ENCODE measurements around the gene PAPOLG. TPM values are rescaled to one million over a fixed set of nuclear protein-coding genes. Genes with fewer than 3 reads are reported as not detected.

Gene PAPOLG
- total and polyA plus RNA-seq, 2 of the 13 experiments (the other 11 are each of a cell fraction or from before 2014, with no cell fraction given): 10.1 to 10.4 TPM

DNA sequence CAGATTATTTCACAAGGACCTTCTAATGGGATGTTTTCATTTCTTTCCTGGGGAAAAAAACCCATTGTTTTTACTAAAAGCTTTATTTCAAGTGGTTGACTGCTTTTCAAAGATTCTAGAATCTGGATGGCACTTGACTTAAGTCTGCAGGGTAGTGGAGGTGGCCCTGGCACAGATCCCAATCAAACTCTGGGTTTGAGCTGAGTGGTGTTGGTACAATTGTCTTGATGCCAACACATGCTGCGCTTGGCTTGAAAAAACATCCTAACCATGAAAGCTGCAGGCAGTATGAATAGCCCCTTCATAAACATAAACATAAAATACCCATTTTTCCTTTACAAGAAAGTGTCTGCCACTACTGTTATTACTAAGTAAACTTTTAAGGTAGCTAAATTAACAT, 3.6 kb downstream of the PAPOLG start:
- no peak overlapping the region for H3K27ac ChIP-seq (ENCODE audit: extremely low read length, insufficient read depth, low read length)
- peaks cover 29% of the 10 kb centered on the region for H3K4me1 ChIP-seq (ENCODE audit: insufficient read depth, low read length)
- no peaks in the 10 kb centered on the region; a peak in 1 of 5 replicates for H3K27me3 ChIP-seq (ENCODE audit: control insufficient read depth in 1 of 2, insufficient read depth in 2 of 2, low read length in 2 of 2)
- H3K79me2 ChIP-seq (ENCODE audit: insufficient read depth, low read length): peaks cover 25% of the 10 kb centered on the region
- H3K4me3 ChIP-seq (replicated peaks in 1 of 3; ENCODE audit: insufficient read depth in 1 of 3, low read depth in 2 of 3, low read length in 3 of 3): no peak overlapping the region
- 100% methylated on average over 1 of the region's 1 CpG for WGBS (ENCODE audit: low lambda C conversion rate)
- POLR2A ChIA-PET: no interaction called here
- H2AFZ ChIP-seq (ENCODE audit: low read length): no peak overlapping the region
- CTCF ChIA-PET (ENCODE audit: low intra/inter-chr PET ratio, low total read pairs): no interaction called here
- H3K4me2 ChIP-seq (ENCODE audit: low read depth, low read length): no peak overlapping the region
- no TSS peak for BruUV-seq (replicated peaks)
- H3K9ac ChIP-seq (ENCODE audit: insufficient read depth, low read depth, low read length): no peak overlapping the region
- FAIRE-seq (no peak), ATAC-seq (no peak), DNase-seq (ENCODE audit: low spot score) (no peak)
- intact Hi-C loops (cut with micrococcal nuclease; ENCODE audit: unreplicated experiment) (no loop called here), in situ Hi-C loops (cut with HindIII; ENCODE audit: extremely low pct_ligation_motif_present, low pct_unique_long_range_greater_than_20kb) (no loop called here)
- peaks cover 7 to 41% of the 10 kb centered on the region in 2 experiments for H3K36me3 ChIP-seq (replicated peaks in 1 of 2; ENCODE audit: control insufficient read depth in 1 of 2, insufficient read depth in 2 of 2, low read length in 2 of 2)
- H4K20me1 ChIP-seq (ENCODE audit: insufficient read depth, low read length): no peaks in the 10 kb centered on the region
- TF ChIP-seq NFIB (CRISPR knock-in tag; IDR thresholded peaks at IDR 0.05; ENCODE audit: borderline replicate concordance) (no peak), PHB2 (IDR thresholded peaks at IDR 0.05; ENCODE audit: partially characterized antibody) (no peak), STAT5B (CRISPR knock-in tag; IDR thresholded peaks at IDR 0.05) (no peak)
- no peaks in the 10 kb centered on the region for H3K9me3 ChIP-seq (ENCODE audit: low read length)

DNA sequence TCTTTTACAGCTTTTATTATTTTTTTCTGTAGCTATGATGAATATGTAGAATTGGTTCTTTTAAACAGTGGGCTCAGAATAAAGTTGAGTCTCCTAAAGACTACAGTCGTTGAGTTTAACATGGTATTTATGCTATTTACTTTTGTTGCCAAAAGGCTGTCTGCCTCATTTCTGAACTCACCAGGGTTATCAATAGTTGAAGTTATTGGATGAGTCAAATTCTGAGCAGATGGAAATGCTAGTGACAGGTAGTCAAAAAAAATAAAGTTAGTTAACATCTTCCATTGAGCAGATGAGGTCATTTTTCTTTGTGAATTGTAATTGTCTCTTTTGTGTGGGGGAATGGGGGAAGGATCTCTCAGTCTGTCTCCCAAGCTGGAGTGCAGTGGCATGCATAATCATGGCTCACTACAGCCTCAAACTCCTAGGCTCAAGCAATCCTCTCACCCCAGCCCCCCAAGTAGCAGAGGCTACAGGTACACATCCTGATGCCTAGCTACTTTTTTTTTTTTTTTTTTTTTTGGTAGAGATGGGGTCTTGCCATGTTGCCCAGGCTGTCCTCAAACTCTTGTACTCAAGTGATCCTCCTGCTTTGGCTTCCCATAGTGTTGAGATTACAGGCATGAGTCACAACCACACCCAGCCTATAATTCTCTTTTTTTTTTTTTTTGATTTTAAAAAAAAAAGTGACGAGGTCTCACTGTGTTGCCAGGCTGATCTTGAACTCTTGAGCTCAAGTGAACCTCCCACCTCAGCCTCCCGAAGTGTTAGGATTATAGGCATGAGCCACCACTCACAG, 8.9 kb downstream of the PAPOLG start:
- POLR2A ChIA-PET: interaction anchor here (1.2 kb wide), 1 partner anchor 9 kb away, joined by 3 read pairs; the partner anchor contains the start of gene PAPOLG

More for the DNA sequence above, 8.9 kb downstream of the PAPOLG start:
- ATAC-seq: no peak
- no TSS peak for BruUV-seq (replicated peaks)
- H3K27ac ChIP-seq (ENCODE audit: extremely low read length, insufficient read depth, low read length): no peak overlapping the region
- intact Hi-C loops (cut with micrococcal nuclease; ENCODE audit: unreplicated experiment) (no loop called here), in situ Hi-C loops (cut with HindIII; ENCODE audit: extremely low pct_ligation_motif_present, low pct_unique_long_range_greater_than_20kb) (no loop called here)
- peaks cover 30 to 86% of the 10 kb centered on the region in 2 experiments for H3K36me3 ChIP-seq (replicated peaks in 1 of 2; ENCODE audit: control insufficient read depth in 1 of 2, insufficient read depth in 2 of 2, low read length in 2 of 2)
- H3K27me3 ChIP-seq (ENCODE audit: control insufficient read depth in 1 of 2, insufficient read depth in 2 of 2, low read length in 2 of 2): no peaks in the 10 kb centered on the region
- H3K4me3 ChIP-seq (replicated peaks in 1 of 3; ENCODE audit: insufficient read depth in 1 of 3, low read depth in 2 of 3, low read length in 3 of 3): no peak overlapping the region
- FAIRE-seq: no peak
- TF ChIP-seq WIZ (CRISPR knock-in tag; IDR thresholded peaks at IDR 0.05) (no peak), SMYD3 (CRISPR knock-in tag; IDR thresholded peaks at IDR 0.05) (no peak), HNRNPL (IDR thresholded peaks at IDR 0.05; ENCODE audit: low read depth, low read length) (no peak), ZNF292 (CRISPR knock-in tag; IDR thresholded peaks at IDR 0.05; ENCODE audit: borderline replicate concordance, low read depth) (no peak), ATF7-NPFF (CRISPR knock-in tag; IDR thresholded peaks at IDR 0.05; ENCODE audit: low read depth) (no peak), ZNF354B (CRISPR knock-in tag; IDR thresholded peaks at IDR 0.05) (no peak), ZZZ3 (CRISPR knock-in tag; IDR thresholded peaks at IDR 0.05; ENCODE audit: borderline replicate concordance) (no peak), BHLHE40 (IDR thresholded peaks at IDR 0.05; ENCODE audit: low read length) (no peak), GATAD2A (CRISPR knock-in tag; IDR thresholded peaks at IDR 0.05) (no peak), LCORL (IDR thresholded peaks at IDR 0.05) (no peak), LCORL (CRISPR knock-in tag; IDR thresholded peaks at IDR 0.05) (no peak), MAFK (conservative IDR thresholded peaks at IDR 0.05 in 1 of 2, IDR thresholded peaks at IDR 0.05 in 1 of 2; ENCODE audit: low read length in 2 of 2) (no peak)
- TF ChIP-seq, protein P1, sequence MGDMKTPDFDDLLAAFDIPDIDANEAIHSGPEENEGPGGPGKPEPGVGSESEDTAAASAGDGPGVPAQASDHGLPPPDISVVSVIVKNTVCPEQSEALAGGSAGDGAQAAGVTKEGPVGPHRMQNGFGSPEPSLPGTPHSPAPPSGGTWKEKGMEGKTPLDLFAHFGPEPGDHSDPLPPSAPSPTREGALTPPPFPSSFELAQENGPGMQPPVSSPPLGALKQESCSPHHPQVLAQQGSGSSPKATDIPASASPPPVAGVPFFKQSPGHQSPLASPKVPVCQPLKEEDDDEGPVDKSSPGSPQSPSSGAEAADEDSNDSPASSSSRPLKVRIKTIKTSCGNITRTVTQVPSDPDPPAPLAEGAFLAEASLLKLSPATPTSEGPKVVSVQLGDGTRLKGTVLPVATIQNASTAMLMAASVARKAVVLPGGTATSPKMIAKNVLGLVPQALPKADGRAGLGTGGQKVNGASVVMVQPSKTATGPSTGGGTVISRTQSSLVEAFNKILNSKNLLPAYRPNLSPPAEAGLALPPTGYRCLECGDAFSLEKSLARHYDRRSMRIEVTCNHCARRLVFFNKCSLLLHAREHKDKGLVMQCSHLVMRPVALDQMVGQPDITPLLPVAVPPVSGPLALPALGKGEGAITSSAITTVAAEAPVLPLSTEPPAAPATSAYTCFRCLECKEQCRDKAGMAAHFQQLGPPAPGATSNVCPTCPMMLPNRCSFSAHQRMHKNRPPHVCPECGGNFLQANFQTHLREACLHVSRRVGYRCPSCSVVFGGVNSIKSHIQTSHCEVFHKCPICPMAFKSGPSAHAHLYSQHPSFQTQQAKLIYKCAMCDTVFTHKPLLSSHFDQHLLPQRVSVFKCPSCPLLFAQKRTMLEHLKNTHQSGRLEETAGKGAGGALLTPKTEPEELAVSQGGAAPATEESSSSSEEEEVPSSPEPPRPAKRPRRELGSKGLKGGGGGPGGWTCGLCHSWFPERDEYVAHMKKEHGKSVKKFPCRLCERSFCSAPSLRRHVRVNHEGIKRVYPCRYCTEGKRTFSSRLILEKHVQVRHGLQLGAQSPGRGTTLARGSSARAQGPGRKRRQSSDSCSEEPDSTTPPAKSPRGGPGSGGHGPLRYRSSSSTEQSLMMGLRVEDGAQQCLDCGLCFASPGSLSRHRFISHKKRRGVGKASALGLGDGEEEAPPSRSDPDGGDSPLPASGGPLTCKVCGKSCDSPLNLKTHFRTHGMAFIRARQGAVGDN (CRISPR knock-in tag; IDR thresholded peaks at IDR 0.05): no peak
- H3K9me3 ChIP-seq (ENCODE audit: low read length): no peaks in the 10 kb centered on the region
- H3K4me2 ChIP-seq (ENCODE audit: low read depth, low read length): no peak overlapping the region
- WGBS (ENCODE audit: low lambda C conversion rate): 96% methylated on average over 3 of the region's 3 CpGs
- no peak overlapping the region for H2AFZ ChIP-seq (ENCODE audit: low read length)
- CTCF ChIA-PET (ENCODE audit: low intra/inter-chr PET ratio, low total read pairs): no interaction called here
- DNase-seq (ENCODE audit: low spot score): no peak
- H3K4me1 ChIP-seq (ENCODE audit: insufficient read depth, low read length): no peaks in the 10 kb centered on the region
- H4K20me1 ChIP-seq (ENCODE audit: insufficient read depth, low read length): no peaks in the 10 kb centered on the region
- H3K79me2 ChIP-seq (ENCODE audit: insufficient read depth, low read length): no peaks in the 10 kb centered on the region
- H3K9ac ChIP-seq (ENCODE audit: insufficient read depth, low read depth, low read length): no peak overlapping the region

All from HepG2 (cell line).